Measurements from ENCODE around the gene ABCC3.
"Not testable (repeated sequence)": the region's sequence is repeated elsewhere in the genome, so short reads cannot be mapped to it uniquely, and the experiment has no call there.

Gene ABCC3

DNA sequence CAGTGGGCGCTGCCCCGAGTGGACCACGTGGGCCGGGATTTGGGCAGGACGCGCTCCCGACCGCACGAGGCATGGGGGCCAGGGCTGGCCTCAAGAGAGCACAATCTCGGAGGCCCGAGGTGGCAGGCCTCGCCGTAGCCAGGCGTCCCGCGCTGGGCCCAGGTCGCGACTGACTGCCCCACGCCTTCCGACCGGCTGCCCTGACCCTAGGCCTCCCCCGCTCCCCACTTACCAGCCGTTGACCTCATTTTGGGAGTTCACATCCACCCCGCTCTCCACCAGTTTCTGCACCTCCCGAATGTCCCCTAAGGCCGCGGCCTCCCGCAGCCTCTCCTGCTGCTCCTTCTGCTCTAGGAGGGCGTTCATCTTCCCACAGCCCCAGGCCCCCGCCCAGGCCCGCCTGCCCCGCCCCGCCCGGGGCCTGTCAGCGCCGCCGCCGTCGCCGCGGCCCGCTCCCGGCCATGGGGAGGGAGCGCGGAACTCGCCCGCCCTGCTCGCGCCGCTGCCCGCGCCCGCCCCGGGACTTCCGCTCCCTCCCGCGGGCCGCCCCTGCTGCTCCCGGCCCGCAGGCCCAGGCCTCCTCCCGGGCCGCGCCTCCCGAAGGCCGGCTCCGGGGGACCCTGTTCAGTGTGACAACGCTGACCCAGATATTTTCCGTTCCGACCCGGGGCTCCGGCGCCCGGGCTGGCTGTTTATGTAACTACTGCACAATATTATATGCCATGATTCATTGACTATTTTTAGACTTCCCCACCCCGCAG is 72.8 kb downstream of the ABCC3 start, which contains the start of gene ANKRD40:
ANKRD40 (minus strand) TSS at position 626 of the 761 bp plus-strand sequence; CDS start at position 366, 260 bp downstream.
- DNase-seq (ENCODE audit: low read depth, low spot score): peak; percentile 96

DNA sequence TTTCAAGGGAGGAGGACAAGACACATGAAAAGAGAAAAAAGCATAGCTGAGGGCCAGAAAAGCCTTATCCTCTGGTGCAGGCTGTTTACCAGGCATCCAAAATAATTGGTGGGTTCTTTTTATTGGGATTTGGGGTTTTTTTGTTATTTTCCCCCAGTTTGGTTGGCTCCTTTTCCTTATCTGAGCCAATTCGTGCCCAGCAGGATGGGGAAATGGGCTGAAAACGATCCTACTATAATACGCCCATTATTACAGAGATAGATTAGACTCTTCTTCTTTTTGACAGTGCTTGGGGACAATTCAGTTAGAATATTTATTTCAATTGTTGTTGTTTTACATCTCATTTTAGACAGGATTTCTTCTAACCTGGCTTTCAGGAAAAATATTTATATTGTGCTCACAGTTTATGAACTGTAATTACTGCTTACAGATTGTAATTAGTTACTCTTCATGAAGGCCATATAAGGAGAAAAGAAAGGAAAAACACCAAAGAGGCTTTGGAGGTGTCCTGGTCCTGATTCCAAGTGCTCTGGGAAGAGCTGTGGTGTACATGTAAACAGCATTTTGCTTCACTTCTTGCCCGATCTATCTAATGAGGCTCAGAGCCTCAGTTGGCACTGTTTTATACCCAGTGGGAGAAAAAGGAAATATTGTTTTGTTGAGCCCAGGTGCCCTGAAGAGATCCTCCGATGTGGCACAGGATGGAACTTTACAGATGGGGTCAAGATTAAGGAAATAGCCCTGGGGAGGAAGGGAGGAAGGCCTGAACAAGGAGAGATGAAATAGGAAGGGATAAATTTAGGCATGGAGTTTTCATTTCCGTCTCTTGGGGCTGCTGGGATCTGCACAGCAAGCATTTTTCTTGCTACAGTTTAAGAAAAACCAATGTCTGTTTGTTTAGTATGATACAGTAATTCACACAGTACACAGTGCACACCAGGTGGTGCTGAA is 73.6 kb downstream of the ABCC3 start:
- DNase-seq (ENCODE audit: low read depth, low spot score): no peak

DNA sequence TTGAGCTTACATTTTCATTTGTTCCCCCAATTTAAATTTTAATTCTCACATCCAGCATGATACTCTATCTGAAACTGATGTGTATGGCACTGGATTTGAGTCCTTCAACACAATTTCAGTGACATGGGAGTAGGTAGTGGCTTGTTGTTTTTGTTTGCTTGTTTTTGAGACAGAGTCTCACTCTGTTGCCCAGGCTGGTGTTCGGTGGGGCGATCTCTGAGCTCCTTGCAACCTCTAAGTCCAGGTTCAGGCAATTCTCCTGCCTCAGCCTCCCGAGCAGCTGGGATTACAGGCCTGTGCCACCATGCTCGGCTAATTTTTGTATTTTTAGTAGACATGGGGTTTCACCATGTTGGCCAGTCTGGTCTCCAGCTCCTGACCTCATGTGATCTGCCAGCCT is 74.4 kb downstream of the ABCC3 start:
- not testable (repeated sequence) for DNase-seq (ENCODE audit: low read depth, low spot score)

DNA sequence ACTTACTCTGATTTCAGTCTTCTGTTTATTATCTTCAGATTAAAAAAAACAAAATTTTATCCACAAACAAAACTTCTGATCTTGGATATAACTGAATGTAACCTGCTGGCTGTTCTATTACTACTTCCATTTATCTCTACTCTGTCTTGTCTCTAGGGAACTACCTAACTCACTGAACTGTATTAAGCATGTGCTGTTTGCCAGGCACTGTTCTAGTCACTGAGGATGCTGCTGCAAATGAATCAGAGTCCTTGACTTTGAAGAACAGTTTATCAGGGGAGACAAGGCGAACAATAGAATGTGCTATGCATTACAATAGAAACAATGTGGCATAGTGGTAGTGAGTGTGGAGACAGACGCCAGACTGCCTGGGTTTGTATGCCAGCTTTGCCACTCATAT is 75.3 kb downstream of the ABCC3 start:
- no peak for DNase-seq (ENCODE audit: low read depth, low spot score)

DNA sequence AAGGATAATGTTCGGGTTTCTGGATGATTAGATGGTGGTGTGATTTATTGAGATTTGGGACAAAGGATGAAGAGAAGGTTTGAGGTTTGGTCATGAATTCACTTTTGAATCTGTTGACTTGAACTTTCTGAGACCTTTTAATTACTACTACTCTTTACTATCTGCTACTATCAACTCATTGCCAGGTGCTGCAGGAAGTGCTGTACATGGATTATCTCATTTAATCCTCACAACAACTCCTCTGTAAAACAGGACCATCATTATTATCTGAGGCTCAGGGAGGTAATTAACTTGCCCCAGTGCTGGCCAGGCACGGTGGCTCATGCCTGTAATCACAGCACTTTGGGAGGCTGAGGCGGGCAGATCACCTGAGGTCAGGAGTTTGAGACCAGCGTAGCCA is 76.0 kb downstream of the ABCC3 start:
- no peak for DNase-seq (ENCODE audit: low read depth, low spot score)

DNA sequence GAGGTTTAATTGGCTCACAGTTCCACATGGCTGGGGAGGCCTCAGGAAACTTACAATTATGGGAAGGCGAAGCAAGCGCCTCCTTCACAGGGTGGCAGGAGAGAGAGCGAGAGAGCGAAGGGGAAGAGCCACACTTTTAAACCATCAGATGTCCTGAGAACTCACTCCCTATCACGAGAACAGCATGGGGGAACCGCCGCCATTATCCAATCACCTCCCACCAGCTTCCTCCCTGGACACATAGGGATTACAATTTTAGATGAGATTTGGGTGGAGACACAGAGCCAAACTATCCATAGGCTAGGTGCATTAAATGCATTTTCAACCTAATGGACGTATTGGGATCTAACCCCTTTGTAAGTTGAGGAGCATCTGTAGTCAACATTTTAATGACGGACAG is 78.0 kb downstream of the ABCC3 start:
- no peak for DNase-seq (ENCODE audit: low read depth, low spot score)

DNA sequence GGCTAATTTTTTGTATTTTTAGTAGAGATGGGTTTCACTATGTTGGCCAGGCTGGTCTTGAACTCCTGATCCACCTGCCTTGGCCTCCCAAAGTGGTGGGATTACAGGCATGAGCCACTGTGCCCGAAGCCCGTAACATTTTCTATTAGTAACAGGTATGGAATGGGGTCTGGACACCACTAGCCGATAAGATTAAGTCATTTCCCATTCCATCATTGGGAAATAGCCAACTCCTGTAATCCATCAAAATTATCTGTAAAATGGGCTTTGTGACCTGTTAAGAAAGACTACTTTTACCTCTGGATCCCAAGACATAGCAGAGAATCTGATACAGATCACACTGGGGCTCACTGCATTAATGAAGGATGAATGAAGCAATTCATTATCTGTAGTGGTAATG is 80.8 kb downstream of the ABCC3 start:
- no peak for DNase-seq (ENCODE audit: low read depth, low spot score)

DNA sequence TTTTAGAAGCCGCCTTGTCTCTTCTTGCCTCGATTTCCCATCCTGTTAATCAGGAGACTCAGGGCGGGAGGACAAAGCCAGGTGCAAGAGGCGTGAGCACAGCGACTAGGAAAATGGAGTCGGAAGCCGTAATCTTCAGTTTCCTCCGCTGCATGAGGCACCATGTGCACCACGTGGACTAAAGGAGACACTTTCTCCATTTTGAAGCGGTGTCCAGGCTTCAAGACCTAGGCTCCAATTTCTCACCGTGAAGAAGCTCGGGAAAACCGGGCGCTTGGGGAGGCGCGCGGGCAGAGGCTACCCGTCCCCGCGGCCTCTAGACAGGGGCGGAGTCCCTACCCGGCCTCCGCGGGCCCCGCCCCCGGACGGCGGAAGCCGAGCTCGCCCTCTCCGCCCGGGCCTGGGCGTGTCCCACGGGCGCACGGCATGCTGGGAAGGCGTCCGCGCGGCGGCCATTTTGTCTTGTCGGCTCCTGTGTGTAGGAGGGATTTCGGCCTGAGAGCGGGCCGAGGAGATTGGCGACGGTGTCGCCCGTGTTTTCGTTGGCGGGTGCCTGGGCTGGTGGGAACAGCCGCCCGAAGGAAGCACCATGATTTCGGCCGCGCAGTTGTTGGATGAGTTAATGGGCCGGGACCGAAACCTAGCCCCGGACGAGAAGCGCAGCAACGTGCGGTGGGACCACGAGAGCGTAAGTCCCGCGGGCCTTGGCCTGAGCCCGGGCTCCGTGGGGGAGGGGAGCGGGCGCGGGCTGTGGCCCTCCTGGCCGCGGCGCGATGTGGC is 84.7 kb downstream of the ABCC3 start, which contains the start of gene LUC7L3:
LUC7L3 (plus strand) TSS at position 460 of the 780 bp plus-strand sequence; CDS start at position 590, 130 bp downstream.
- peak; percentile 98 for DNase-seq (ENCODE audit: low read depth, low spot score)

DNA sequence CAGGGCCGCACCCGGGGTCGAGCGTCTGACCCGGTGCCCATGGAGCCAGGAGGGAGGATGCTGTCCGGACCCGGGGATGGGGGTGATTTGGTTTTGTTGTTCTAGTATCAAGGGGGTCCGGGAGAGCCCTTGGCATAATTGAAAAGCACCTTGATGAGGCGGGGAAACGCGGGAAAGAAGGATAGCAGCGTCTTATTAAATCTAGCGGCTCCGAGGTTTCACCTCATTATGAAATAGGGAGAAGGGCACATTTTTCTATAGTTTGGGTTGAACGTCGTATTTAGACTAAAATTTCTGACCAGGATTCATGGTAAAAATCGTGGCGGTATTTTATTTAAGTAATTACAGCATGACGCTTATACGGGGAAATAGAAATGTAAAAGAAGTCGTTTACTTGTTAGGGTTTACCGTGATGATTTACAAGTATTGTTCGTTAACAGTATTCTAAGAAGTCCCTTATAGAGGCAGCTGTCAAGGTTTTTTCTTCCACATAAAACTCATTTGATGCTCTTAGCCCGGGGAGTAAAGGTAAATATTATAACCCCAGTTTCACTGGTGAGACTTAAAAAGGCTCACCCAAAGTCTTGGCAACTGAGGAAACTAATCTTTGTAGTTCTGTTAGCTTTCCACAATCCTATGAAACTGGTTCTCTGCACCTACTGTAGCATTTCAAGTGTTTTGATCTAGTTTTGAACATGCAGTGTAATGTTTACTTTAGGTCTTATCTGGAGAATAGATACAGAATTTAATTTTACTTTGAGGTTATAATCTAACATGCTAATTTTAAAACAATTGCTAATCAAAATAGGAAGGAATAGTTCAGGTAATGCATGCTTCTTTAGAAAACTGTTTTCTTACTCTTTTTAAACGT is 85.5 kb downstream of the ABCC3 start:
- DNase-seq (ENCODE audit: low read depth, low spot score): no peak

DNA sequence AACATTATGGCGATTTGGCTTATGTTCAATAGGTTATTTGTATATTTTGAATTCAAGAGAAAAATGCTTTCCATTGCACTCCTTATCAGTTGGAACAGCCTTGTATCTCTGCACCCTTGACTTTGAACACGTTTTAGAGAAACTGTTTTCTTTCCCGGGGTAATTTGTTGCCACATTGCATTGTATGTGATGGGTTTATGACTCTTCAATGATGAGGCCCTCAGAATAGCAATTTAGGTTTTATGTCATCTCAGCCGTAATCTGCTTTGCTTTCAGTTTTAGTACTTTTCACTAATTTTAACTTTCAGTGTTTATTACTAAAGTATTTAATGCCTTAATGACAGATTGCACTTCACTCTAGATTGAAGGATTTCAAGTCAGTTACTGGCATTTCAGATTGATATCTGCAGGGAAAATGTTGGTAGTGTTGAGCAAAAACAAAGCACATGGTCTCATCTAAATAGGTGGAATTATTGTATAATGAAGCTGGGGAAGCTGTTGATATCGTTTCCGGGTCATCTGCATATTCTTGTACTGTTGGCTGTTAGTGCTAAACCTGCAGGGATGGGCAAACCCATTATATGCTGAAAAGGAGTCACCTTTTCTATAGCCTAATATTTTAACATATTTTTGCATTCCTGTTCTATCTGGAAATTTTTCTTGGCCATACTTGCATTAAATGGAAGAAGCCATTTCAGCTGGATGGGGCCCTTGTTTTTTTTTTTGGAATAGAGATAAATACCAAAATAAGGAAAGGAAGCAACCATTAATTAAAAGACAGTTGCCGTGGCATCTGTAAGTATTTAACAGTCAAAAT is 86.7 kb downstream of the ABCC3 start:
- DNase-seq (ENCODE audit: low read depth, low spot score): no peak

DNA sequence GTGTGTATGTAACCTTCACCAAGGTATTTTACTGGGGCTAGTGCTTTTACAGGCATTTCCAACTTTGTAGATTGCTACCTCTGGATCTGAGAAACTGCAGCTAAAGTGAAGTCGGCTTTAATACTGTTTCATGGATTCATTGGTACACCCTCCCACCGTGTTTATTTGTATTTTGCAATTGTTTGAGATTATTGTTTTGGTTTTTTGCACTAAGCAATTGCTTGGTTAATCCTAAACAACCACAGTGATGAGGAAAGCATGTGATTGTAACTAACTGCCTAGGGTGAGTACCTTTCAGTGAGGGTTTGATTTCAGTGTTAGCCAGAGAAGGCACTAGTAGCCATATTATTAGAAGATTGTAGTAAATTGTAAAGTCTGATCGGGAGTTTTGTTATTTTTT is 88.1 kb downstream of the ABCC3 start:
- no peak for DNase-seq (ENCODE audit: low read depth, low spot score)

DNA sequence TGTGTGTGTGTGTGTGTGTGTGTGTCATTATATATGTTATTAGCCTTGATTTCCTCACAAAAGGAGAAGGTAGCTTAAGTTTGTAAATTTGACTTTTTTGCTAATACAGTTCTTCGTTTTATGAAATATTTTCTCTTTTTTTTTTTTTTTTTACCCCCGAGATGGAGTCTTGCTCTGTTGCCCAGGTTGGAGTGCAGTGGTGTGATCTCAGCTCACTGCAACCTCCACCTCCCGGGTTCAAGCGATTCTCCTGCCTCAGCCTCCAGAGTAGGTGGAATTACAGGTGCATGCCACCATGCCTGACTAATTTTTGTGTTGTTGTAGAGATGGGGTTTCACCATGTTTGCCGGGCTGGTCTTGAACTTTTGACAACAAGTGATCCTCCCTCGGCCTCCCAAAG is 89.9 kb downstream of the ABCC3 start:
- not testable (repeated sequence) for DNase-seq (ENCODE audit: low read depth, low spot score)

DNA sequence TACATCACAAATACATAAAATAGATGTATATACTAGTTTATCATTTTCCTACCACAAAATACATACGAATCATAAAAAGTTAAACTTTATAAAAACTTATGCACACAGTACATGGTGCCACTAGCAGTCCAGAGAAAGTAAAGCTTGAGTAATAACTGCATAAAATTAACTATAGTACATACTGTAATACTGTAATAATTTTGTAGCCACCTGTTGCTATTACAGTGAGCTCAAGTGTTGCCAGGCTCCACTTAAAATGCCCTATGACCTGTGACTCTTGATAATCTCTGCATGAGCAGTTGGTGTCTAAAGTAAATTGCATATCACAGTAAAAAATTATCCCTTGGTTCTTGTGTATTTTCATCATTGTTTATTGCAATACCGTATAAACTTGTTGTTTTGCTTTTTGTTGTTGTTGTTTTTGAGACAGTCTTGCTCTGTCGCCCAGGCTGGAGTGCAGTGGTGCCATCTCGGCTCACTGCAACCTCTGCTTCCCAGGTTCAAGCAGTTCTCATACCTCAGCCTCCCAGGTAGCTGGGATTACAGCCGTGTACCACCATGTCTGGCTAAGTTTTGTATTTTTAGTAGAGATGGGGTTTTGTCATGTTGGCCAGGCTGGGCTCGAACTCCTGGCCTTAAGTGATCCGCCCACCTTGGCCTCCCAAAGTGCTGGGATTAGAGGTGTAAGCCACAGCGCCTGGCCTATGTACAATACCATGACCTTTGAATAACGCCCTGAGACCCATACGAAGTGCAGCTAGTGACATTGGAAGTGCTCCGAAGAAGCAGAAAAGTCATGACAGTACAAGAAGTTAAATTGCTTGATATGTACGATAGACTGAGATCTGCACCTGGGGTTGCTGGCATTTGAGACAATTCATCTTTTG is 91.3 kb downstream of the ABCC3 start:
- DNase-seq (ENCODE audit: low read depth, low spot score): no peak

DNA sequence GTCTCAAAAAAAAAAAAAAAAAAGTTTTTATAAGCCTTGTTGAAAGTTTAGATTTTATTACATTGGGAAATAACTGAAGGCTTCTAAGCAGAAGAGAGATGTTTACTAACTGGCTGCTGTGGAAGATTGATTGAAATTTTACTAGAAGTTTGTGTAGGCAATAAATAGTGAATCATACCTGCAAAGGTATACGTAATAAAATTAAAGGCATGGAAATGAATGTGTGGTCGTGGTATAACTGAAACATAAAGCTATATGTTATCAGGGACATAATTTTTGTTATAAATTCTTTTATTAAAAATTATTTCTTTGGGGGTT is 93.4 kb downstream of the ABCC3 start:
- no peak for DNase-seq (ENCODE audit: low read depth, low spot score)

DNA sequence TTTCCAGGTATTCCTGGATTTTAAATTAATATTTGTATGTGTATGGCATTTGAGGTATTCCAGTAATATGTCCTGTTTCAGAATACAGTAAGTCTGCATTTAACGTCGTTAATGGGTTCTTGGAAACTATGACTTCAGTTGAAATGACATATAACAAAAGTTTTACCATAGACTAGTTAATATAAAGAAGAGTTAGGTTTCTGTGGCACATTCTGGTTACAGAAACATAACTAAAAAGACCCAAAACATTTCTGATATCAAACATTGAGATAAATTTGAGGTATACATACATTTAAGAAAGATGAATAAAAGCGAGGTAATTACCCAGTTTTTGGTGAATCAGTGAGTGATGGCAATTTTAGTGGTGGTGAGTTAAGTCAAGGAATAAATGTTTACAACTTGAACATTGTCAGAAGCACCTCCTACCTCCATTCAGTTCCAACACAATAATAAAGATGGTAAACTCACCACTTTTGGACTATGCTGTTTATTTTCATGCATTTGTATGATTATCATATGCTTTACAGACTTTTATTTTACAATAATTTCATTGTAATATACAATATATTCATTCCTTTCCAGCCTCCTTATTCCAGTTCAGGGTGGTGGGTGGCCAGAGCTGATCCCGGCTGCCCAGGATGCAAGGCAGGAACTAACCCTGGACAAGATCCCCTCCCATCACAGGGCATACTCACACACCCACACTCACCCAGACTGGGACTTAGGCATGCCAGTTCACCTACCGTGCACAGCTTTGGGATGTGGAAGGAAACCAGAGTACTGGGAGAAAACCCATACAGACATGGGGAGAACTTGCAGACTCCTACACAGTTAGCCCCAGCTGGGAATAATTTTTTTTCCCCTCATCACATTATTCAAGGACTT is 94.4 kb downstream of the ABCC3 start:
- no peak for DNase-seq (ENCODE audit: low read depth, low spot score)

DNA sequence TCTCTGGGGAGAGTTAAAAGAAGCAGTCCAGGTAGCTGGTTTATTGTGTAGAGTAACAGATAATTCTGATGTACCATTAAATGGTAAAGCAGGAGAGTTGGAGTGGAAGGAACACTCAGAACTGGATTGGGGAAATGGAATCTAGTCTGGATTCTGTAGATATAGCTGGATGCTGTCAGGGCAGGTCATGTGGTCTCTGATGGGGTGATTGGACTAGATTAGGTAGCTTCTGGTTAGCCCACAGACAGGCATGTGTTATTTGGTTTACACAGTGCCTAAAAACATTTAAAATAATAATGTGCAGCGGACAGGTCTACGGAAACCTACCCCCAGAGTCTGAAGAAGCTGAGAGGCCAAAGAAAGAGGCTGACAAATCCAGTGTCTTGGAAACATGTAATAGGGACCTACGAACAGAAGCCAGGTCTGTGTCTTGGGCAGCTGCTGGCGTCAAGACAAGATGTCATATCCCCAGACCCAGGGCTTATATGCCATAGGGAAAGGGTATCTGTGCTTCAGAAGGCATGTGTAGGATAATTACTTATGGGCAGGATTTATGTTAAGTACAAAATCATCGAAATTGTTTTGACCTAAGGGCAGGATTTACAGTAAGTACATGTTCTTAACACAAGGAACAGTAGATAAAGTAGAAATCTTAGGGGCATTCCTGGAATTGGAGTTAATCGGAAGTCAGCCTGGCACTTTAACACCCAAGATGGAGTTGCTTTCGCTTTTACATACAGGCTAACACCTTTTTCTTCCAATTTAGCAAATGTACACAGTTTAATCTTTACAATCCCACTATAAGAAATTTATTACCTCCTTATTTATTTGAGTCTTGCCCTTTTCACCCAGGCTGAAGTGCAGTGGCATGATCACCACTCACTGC is 97.1 kb downstream of the ABCC3 start:
- no peak for DNase-seq (ENCODE audit: low read depth, low spot score)

DNA sequence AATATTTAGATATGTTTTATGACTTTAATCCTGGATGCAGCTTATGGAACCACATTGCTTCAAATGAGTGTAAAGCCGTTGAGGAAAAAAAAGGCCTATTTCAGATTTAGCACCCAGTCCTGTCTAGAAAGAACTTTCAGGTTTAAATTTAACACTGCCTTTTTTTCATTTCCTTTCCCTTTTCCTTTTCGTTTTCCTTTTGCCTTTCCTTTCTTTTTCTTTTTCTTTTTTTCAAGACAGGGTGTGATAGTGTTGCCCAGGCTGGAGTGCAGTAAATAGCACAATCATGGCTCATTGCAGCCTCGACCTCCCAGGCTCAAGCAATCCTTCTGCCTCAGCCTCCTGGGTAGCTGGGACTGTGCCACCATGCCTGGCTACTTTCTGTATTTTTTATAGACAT is 100.6 kb downstream of the ABCC3 start:
- DNase-seq (ENCODE audit: low read depth, low spot score): no peak
